HG03442 (cell line): ENCODE results near the gene TICRR.

Source experiments
- ATAC-seq: cut with Tn5 transposase; IDR thresholded peaks from one replicate; pipeline ENCODE4 v1.9.1; 2021; ENCODE audit warnings: mild to moderate bottlenecking, moderate library complexity; ENCODE audit not compliant: unreplicated experiment

Gene TICRR

GRCh38 chr15:89627256-89627970, 52.1 kb downstream of the TICRR start:
- ATAC-seq = no peak

- ATAC-seq = no peak
Observed at GRCh38 chr15:89628301-89628700, 53.0 kb downstream of the TICRR start.

- ATAC-seq = no peak
Observed at GRCh38 chr15:89628806-89629715, 53.8 kb downstream of the TICRR start.

- ATAC-seq = no peak
Observed at GRCh38 chr15:89629829-89630228, 54.6 kb downstream of the TICRR start.

- ATAC-seq = no peak
Observed at GRCh38 chr15:89630260-89630659, 55.0 kb downstream of the TICRR start.

- ATAC-seq = no peak
Observed at GRCh38 chr15:89630974-89631901, 56.0 kb downstream of the TICRR start.

GRCh38 chr15:89631902-89632264, 56.6 kb downstream of the TICRR start:
- no peak for ATAC-seq

- ATAC-seq = no peak
Observed at GRCh38 chr15:89632563-89633430, 57.5 kb downstream of the TICRR start.

- ATAC-seq = no peak
Observed at GRCh38 chr15:89633585-89633984, 58.3 kb downstream of the TICRR start.

GRCh38 chr15:89640245-89640644, 65.0 kb downstream of the TICRR start:
- no peak for ATAC-seq

- ATAC-seq = no peak
Observed at GRCh38 chr15:89641053-89641452, 65.8 kb downstream of the TICRR start.

- no peak for ATAC-seq
Observed at GRCh38 chr15:89642106-89642505, 66.8 kb downstream of the TICRR start.

- no peak for ATAC-seq
Observed at GRCh38 chr15:89645680-89646079, 70.4 kb downstream of the TICRR start.

- no peak for ATAC-seq
Observed at GRCh38 chr15:89646416-89647141, 71.3 kb downstream of the TICRR start.

GRCh38 chr15:89647191-89647851, 72.1 kb downstream of the TICRR start:
- no peak for ATAC-seq

- no peak for ATAC-seq
Observed at GRCh38 chr15:89648106-89649012, 73.1 kb downstream of the TICRR start.

- no peak for ATAC-seq
Observed at GRCh38 chr15:89649013-89649625, 73.8 kb downstream of the TICRR start.
